ENCODE data around the gene LSM14B.

Gene LSM14B

DNA sequence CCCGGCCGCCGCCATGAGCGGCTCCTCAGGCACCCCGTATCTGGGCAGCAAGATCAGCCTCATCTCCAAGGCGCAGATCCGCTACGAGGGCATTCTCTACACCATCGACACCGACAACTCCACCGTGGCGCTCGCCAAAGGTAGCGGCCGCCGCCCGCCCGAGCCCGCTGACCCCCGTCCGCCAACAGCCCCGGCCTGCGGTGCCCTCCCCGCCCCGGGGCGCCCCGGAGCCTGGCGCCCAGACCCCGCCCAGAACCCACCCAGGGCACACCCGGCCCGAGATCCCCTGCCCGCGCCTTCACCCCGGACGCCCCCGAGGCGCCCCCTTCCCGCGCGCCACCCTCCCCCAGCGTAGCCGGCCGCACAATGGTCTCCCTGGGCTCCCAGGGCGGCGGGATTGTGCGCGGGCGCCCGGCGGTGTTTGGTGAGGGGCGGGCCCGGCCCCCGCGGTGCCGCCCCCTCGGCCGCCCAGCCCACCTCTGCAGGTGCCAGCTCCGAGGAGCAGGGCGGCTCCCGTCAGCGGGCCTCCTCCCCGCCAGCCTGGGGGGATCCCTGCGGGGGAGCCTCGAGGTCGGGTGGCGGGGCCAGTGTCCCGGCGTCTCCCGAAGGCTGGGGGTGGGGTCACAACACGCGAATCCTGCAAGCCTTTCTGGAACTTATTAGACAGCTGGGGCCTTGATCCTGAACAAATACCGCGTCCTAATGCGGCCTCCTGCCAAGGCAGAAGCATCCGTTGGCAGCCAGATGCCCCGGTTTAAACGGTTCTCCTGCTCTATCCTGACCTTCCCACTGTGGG lies 577 bp downstream of the LSM14B start:
- ChIA-PET POLR2A (interaction anchor here (0.6 to 2.5 kb wide), 3 partner anchors 12 to 56 kb away, joined by 4 to 36 read pairs (median 4); partner anchors contain the start of gene TAF4), CTCF (interaction anchor here (0.8 to 5.5 kb wide), 6 partner anchors 10 to 260 kb away, joined by 3 to 19 read pairs (median 8); no protein-coding TSS in a partner anchor)
- TF ChIP-seq, protein P1, sequence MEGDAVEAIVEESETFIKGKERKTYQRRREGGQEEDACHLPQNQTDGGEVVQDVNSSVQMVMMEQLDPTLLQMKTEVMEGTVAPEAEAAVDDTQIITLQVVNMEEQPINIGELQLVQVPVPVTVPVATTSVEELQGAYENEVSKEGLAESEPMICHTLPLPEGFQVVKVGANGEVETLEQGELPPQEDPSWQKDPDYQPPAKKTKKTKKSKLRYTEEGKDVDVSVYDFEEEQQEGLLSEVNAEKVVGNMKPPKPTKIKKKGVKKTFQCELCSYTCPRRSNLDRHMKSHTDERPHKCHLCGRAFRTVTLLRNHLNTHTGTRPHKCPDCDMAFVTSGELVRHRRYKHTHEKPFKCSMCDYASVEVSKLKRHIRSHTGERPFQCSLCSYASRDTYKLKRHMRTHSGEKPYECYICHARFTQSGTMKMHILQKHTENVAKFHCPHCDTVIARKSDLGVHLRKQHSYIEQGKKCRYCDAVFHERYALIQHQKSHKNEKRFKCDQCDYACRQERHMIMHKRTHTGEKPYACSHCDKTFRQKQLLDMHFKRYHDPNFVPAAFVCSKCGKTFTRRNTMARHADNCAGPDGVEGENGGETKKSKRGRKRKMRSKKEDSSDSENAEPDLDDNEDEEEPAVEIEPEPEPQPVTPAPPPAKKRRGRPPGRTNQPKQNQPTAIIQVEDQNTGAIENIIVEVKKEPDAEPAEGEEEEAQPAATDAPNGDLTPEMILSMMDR (IDR thresholded peaks at IDR 0.05; ENCODE audit: control extremely low read depth, extremely low read depth, low read depth, missing control alignments): no peak
- DNase-seq (ENCODE audit: extremely low spot score): peak; percentile 55

DNA sequence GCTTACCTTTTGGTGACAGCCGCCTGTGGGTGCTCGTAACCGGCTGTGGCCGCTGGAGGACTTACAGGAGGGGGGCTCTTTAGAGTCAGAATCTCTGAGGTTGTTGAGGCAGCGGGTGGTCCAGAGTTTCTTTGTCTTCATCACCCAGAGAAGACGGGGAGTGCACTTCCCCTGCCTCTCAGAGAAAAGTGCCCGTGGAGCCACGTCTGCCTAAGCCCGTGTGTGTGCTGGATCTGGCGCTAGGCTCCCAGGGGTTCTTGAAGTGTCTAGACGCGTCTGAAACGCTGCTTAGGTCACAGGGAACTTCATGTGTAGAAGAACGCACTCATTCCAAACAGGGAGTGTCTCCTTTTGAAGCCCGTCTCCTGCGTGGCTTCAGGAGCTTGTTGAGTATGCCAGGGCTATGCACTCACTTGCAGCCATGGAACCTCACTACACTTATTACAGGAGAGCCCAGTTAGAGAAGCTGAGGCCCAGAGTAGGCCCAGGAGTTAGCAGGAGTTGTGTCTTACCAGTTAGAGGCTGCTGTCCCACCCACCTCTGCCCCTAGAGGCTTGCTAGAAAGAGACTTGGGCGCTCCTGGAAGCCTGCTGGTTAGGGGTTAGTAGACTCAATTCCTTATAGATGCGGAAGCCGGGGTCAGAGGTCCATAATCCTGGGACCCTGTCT lies 1.3 kb downstream of the LSM14B start:
- ChIA-PET POLR2A (interaction anchor here (2.5 kb wide), 1 partner anchor 57 kb away, joined by 36 read pairs; the partner anchor contains the start of gene TAF4), CTCF (interaction anchor here (0.8 to 5.5 kb wide), 5 partner anchors 10 to 259 kb away, joined by 3 to 19 read pairs (median 10); no protein-coding TSS in a partner anchor)
- no peak for DNase-seq (ENCODE audit: extremely low spot score)
- TF ChIP-seq, protein P1 (IDR thresholded peaks at IDR 0.05; ENCODE audit: control extremely low read depth, extremely low read depth, low read depth, missing control alignments): no peak

DNA sequence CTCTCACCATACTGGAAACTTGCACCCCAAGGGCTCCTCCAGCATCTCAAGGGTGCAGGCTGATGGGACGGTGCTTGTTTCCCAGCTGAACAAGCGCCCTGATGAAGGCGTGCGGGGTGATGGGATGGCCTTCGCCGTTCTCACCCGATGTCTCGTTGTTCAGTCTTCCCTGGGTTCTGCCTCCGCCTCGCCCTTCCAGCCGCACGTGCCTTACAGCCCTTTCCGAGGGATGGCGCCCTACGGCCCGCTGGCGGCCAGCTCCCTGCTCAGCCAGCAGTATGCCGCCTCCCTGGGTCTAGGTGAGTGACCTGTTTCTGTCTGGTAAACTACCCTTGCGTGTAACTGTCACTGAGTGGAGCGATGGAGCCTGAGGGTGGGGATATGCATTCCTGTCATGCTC lies 3.9 kb downstream of the LSM14B start:
- no peak for DNase-seq (ENCODE audit: extremely low spot score)
- ChIA-PET CTCF (interaction anchor here (2.2 to 5.5 kb wide), 5 partner anchors 7 to 115 kb away, joined by 10 to 19 read pairs (median 14); no protein-coding TSS in a partner anchor), POLR2A (interaction anchor here (1.3 kb wide), 1 partner anchor 10 kb away, joined by 5 read pairs; no protein-coding TSS in a partner anchor)
- TF ChIP-seq, protein P1 (IDR thresholded peaks at IDR 0.05; ENCODE audit: control extremely low read depth, extremely low read depth, low read depth, missing control alignments): no peak

DNA sequence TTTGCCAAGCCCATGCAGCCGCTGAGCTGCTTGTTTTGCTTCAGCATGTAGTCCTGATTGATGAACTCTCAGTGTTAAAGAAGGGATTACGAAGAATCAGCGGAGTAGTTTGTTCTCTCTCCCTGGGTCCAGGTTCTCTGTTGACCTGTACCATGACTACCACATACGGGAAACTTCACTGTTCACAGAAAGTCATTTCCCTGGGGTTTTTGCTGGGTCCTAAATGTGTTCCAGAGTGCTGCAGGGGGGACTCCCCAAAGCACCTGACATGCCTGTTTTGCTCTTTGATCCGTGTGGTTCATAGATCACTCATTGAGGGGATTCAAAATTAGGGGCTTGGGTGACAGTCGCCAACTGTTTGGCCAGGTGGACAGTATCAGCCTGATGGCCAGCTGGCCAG lies 5.5 kb downstream of the LSM14B start:
- ChIA-PET POLR2A (interaction anchor here (1.0 kb wide), 1 partner anchor 62 kb away, joined by 6 read pairs; the partner anchor contains the start of gene TAF4), CTCF (interaction anchor here (1.5 to 5.5 kb wide), 3 partner anchors 8 to 14 kb away, joined by 9 to 16 read pairs (median 14); no protein-coding TSS in a partner anchor)

DNA sequence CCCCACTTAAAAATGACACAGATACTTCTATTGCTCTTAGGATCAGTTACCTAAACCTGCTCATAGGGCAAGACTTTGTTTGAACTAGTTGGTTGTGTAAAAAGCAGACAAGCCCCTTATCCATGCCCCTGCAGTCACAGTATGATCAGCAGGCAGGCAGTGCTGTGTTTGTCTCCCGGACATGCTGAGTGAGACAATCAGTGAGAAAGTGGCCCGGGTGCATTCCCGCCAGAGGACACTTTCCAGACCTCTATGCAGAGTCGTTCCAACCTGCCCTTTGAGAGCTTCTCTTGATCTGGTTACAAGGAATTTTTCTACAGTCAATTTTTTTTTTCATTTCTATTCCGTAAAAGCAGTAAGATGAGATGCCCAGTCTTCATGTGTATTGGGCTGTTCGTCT lies 6.2 kb downstream of the LSM14B start:
- ChIA-PET POLR2A (no interaction called here), CTCF (interaction anchor here (2.0 to 2.8 kb wide), 2 partner anchors 10 to 118 kb away, joined by 6 to 14 read pairs; no protein-coding TSS in a partner anchor)
- TF ChIP-seq, protein P1 (IDR thresholded peaks at IDR 0.05; ENCODE audit: control extremely low read depth, extremely low read depth, low read depth, missing control alignments): no peak
- no peak for DNase-seq (ENCODE audit: extremely low spot score)

More for the DNA sequence above, 5.5 kb downstream of the LSM14B start:
- no peak for DNase-seq (ENCODE audit: extremely low spot score)
- TF ChIP-seq, protein P1 (IDR thresholded peaks at IDR 0.05; ENCODE audit: control extremely low read depth, extremely low read depth, low read depth, missing control alignments): no peak

All from GM10248 (cell line).